Endodermal cell (in vitro differentiated cells): ENCODE data around the gene FARP1. TPM values are rescaled to one million over a fixed set of nuclear protein-coding genes. Genes with fewer than 3 reads are reported as not detected.

Experiments
- DNase-seq: peaks from one replicate; pipeline ENCODE4 v3.0.0-alpha.2; 2017
- H3K27ac ChIP-seq: 2 replicates; pipeline ENCODE4 v1.5.1; 2013; ENCODE audit warnings: mild to moderate bottlenecking, low read depth, low read length, moderate library complexity
- H3K27me3 ChIP-seq: 2 replicates; pipeline ENCODE4 v1.6.1; 2013; ENCODE audit warnings: mild to moderate bottlenecking, low read length, moderate library complexity; ENCODE audit not compliant: insufficient read depth, control insufficient read depth, poor library complexity, severe bottlenecking
- H3K36me3 ChIP-seq: 2 replicates; pipeline ENCODE4 v1.7.0; 2013; ENCODE audit warnings: mild to moderate bottlenecking, low read length, moderate library complexity; ENCODE audit not compliant: control insufficient read depth, insufficient read depth
- H3K4me1 ChIP-seq: one replicate; pipeline ENCODE4 v1.7.0; 2013; ENCODE audit warnings: low read length; ENCODE audit not compliant: control insufficient read depth, insufficient read depth
- H3K4me3 ChIP-seq: 2 replicates; pipeline ENCODE4 v1.5.1; 2013; ENCODE audit warnings: mild to moderate bottlenecking, low read length, moderate library complexity
- H3K9ac ChIP-seq: 2 replicates; pipeline ENCODE4 v1.6.1; 2013; ENCODE audit warnings: mild to moderate bottlenecking, low read length, moderate library complexity; ENCODE audit not compliant: poor library complexity, severe bottlenecking; ENCODE audit errors: extremely low read depth
- H3K9me3 ChIP-seq: 2 replicates; pipeline ENCODE4 v1.6.1; 2013; ENCODE audit warnings: mild to moderate bottlenecking, low read length, moderate library complexity; ENCODE audit not compliant: control insufficient read depth
- H3K27ac Mint-ChIP-seq: 2 replicates; pipeline ENCODE4 v1.8.0; 2020; ENCODE audit warnings: mixed read lengths
- H3K27me3 Mint-ChIP-seq: 2 replicates; pipeline ENCODE4 v1.8.0; 2021; ENCODE audit warnings: mild to moderate bottlenecking, mixed read lengths; ENCODE audit not compliant: insufficient read depth
- H3K36me3 Mint-ChIP-seq: 2 replicates; pipeline ENCODE4 v1.8.0; 2020; ENCODE audit warnings: low read depth, mixed read lengths
- H3K4me1 Mint-ChIP-seq: 2 replicates; pipeline ENCODE4 v1.8.0; 2020; ENCODE audit warnings: mixed read lengths
- H3K4me3 Mint-ChIP-seq: 2 replicates; pipeline ENCODE4 v1.8.0; 2020; ENCODE audit warnings: mild to moderate bottlenecking, moderate library complexity, mixed read lengths
- H3K9me3 Mint-ChIP-seq: 2 replicates; pipeline ENCODE4 v1.8.0; 2020; ENCODE audit warnings: mild to moderate bottlenecking, mixed read lengths
- WGBS, 2 experiments: methylation state at CpG; one replicate each; pipeline versions ENCODE4 v1.1.5 to v1.1.7; 2013; ENCODE audit warnings: missing lambda C conversion rate in 2 of 2, mixed read lengths in 1 of 2; ENCODE audit not compliant: insufficient coverage in 1 of 2, insufficient read length in 1 of 2; 5-methylcytosine and 5-hydroxymethylcytosine counted together
- total RNA-seq, 2 donors: library from RNA; stranded (reverse); fragmentation: NEBNext Ultra II Directional in 1 of 2; extraction: Animal tissue kit (Norgen Biotek cat#: 25700) in 1 of 2; gene quantifications; 2 replicates in 1 of 2; 3 replicates in 1 of 2; pipeline ENCODE4 v1.2.1, GENCODE V29; 2021
- TF ChIP-seq, protein P1 (sequence below): fragments of 200-600 bp; sonication (generic); conservative IDR thresholded peaks from 2 replicates; pipeline ENCODE4 v1.5.0; 2021; ENCODE audit warnings: antibody characterized with exemption, mild to moderate bottlenecking

The FARP1 gene
- total RNA-seq, 2 donors from 2014 or later = 237 to 319 TPM

DNA sequence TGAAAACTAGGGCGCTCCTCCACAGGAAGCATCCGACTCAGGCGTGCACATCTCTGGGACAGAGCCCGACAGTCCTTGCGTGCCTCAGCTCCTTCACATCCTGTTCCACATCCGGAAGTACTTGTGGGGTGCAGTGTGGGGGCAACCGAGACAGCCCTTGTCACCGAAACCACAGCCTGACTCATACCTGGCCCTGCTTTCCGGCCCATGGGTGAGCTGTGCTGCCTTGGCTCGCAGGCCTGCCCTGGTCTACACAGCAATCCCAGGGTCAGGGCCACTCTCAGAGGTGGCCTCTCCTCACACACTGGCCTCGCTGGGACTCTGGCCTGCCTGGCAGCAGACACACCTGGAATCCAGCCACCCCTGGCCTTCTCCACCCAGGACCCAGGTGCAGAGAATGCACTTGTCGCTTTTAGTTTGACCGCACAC is 333.7 kb downstream of the FARP1 start:
- H3K9me3 Mint-ChIP-seq = no peaks in the 10 kb centered on the region
- H3K4me3 Mint-ChIP-seq = no peak overlapping the region
- no peak overlapping the region for H3K9ac ChIP-seq
- WGBS, 2 experiments = 73 to 78% methylated on average over 4 to 13 of the region's 13 CpGs
- peaks cover 39% of the 10 kb centered on the region for H3K36me3 ChIP-seq
- H3K4me1 Mint-ChIP-seq = peaks cover 56% of the 10 kb centered on the region
- DNase-seq = peak; percentile 80
- no peak overlapping the region for H3K4me3 ChIP-seq
- peaks cover 51% of the 10 kb centered on the region for H3K36me3 Mint-ChIP-seq
- H3K4me1 ChIP-seq = peaks cover 27% of the 10 kb centered on the region
- no peaks in the 10 kb centered on the region for H3K27me3 Mint-ChIP-seq
- no peaks in the 10 kb centered on the region for H3K27me3 ChIP-seq
- TF ChIP-seq, protein P1, sequence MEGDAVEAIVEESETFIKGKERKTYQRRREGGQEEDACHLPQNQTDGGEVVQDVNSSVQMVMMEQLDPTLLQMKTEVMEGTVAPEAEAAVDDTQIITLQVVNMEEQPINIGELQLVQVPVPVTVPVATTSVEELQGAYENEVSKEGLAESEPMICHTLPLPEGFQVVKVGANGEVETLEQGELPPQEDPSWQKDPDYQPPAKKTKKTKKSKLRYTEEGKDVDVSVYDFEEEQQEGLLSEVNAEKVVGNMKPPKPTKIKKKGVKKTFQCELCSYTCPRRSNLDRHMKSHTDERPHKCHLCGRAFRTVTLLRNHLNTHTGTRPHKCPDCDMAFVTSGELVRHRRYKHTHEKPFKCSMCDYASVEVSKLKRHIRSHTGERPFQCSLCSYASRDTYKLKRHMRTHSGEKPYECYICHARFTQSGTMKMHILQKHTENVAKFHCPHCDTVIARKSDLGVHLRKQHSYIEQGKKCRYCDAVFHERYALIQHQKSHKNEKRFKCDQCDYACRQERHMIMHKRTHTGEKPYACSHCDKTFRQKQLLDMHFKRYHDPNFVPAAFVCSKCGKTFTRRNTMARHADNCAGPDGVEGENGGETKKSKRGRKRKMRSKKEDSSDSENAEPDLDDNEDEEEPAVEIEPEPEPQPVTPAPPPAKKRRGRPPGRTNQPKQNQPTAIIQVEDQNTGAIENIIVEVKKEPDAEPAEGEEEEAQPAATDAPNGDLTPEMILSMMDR = no peak
- H3K27ac ChIP-seq = peak overlapping the region; percentile 44
- peak overlapping the region; percentile 71 for H3K27ac Mint-ChIP-seq
- H3K9me3 ChIP-seq = no peaks in the 10 kb centered on the region

DNA sequence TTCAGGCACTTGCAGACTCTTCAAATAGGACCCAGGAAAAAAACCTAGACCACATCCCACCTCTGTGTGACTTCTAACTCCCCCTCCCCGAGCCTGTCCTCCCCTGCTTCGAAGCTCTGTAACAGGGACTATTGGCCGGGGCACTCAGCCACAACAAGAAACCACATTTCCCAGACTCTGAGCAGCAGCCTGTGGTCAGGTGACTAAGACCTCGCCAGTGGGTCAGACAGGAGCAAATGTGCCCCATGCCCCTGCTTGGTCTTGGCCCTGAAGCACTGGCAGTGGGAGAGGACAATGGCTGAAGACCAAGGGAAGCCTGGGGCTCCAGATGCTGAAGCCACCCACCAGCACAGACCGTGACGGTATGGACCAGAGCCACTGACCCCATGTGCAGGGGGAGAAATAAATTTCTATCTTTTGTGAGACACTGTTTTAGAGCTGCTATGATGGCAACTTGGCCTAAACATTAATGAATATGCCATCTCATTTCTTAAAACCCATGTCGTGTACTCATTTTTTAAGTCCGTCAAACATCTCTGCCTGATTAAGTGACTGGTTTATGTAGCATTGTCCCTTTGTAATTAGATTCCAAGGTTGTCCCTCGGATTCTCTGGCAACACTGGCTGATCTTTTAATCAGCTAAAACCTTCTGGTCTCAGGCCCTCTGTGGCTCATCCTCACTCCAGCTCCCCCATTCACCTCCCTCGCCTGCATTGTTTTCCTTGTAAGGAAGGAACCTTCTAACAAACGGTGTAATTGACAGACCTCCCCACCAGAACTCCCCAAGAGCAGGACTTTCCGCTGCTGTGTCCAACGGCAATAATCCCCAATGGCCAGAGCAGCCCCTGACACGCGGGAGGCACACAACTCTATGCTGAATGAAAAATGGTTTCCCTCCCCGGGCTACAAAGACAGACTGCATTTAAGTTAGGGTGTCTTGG is 335.6 kb downstream of the FARP1 start:
- no peak overlapping the region for H3K4me3 Mint-ChIP-seq
- peaks cover 29% of the 10 kb centered on the region for H3K36me3 ChIP-seq
- peaks cover 20% of the 10 kb centered on the region for H3K4me1 ChIP-seq
- no peaks in the 10 kb centered on the region for H3K27me3 ChIP-seq
- peak overlapping the region; percentile 68 for H3K27ac ChIP-seq
- H3K27me3 Mint-ChIP-seq = no peaks in the 10 kb centered on the region
- H3K9me3 Mint-ChIP-seq = no peaks in the 10 kb centered on the region
- H3K9me3 ChIP-seq = no peaks in the 10 kb centered on the region
- peaks cover 34% of the 10 kb centered on the region for H3K36me3 Mint-ChIP-seq
- WGBS, 2 experiments = 66 to 68% methylated on average over 9 to 16 of the region's 16 CpGs
- TF ChIP-seq, protein P1 = peak; percentile 55
- no peak overlapping the region for H3K4me3 ChIP-seq
- peaks cover 55% of the 10 kb centered on the region for H3K4me1 Mint-ChIP-seq
- peak overlapping the region; percentile 27 for H3K9ac ChIP-seq
- H3K27ac Mint-ChIP-seq = peak overlapping the region; percentile 74
- peak; percentile 70 for DNase-seq

DNA sequence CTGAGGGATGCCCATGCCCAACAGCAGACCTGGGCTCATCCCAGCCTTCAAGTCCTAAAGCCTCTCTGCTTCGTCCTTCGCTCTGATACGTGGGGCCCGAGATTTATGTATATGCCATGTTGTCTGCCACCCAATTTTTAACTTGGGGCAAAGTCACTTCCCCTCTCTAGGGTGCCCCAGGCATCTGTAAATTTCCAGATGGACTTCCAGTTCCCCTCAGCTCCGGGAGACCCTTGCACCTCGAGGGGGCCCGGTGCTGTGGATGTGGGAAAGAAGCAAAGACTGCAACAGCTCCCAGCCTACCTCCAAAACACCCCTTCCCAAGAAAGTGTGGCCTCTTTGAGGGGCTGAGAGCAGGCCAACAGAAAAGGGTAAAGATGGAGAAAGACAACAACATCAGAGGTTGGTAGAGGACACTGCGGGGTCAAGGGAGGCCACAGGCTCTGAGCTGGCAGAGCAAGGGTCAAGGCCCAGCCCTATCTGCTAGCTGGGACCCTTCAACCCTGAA is 336.7 kb downstream of the FARP1 start:
- H3K9me3 ChIP-seq = no peaks in the 10 kb centered on the region
- no peak overlapping the region for H3K9ac ChIP-seq
- peaks cover 24% of the 10 kb centered on the region for H3K36me3 Mint-ChIP-seq
- TF ChIP-seq, protein P1 = no peak
- WGBS, 2 experiments = 96 to 100% methylated on average over 4 to 8 of the region's 8 CpGs
- no peaks in the 10 kb centered on the region for H3K27me3 ChIP-seq
- peaks cover 66% of the 10 kb centered on the region for H3K4me1 Mint-ChIP-seq
- H3K4me1 ChIP-seq = peaks cover 28% of the 10 kb centered on the region
- H3K27ac ChIP-seq = no peak overlapping the region
- H3K27me3 Mint-ChIP-seq = no peaks in the 10 kb centered on the region
- H3K36me3 ChIP-seq = peaks cover 19% of the 10 kb centered on the region
- H3K4me3 ChIP-seq = no peak overlapping the region
- no peaks in the 10 kb centered on the region for H3K9me3 Mint-ChIP-seq
- peak overlapping the region; percentile 84 for H3K27ac Mint-ChIP-seq
- DNase-seq = no peak
- H3K4me3 Mint-ChIP-seq = no peak overlapping the region
